ENCODE results near the gene STXBP5.

STXBP5 gene

GRCh38 chr6:147384029-147384428 is 179.8 kb downstream of the STXBP5 start:
- no peak for TF ChIP-seq CTCF (IDR thresholded peaks at IDR 0.05)
- no peak for DNase-seq
- intact Hi-C loops (cut with DNase I; ENCODE audit: low total_unique reads) = no loop called here
- no peaks in the 10 kb centered on the region for H3K9me3 ChIP-seq
- H3K27me3 ChIP-seq = no peaks in the 10 kb centered on the region
- H3K36me3 ChIP-seq = peaks cover 15 to 45% (median 18%) of the 10 kb centered on the region in 3 donors
- H3K4me1 ChIP-seq = no peaks in the 10 kb centered on the region
- H3K4me3 ChIP-seq = no peak overlapping the region
- no peak overlapping the region for H3K27ac ChIP-seq

GRCh38 chr6:147384737-147385710 is 180.8 kb downstream of the STXBP5 start:
- H3K9me3 ChIP-seq = no peaks in the 10 kb centered on the region
- no peak for TF ChIP-seq CTCF (IDR thresholded peaks at IDR 0.05)
- no peak overlapping the region for H3K4me3 ChIP-seq
- H3K27me3 ChIP-seq = no peaks in the 10 kb centered on the region
- H3K4me1 ChIP-seq = no peaks in the 10 kb centered on the region
- H3K36me3 ChIP-seq = peaks cover 9 to 35% (median 12%) of the 10 kb centered on the region in 3 donors
- no peak for DNase-seq
- no peak overlapping the region for H3K27ac ChIP-seq
- intact Hi-C loops (cut with DNase I; ENCODE audit: low total_unique reads) = no loop called here

GRCh38 chr6:147389463-147389862 is 185.2 kb downstream of the STXBP5 start:
- no peaks in the 10 kb centered on the region for H3K27me3 ChIP-seq
- H3K27ac ChIP-seq = no peak overlapping the region
- peaks cover 0 to 10% (median 9%) of the 10 kb centered on the region in 3 donors for H3K36me3 ChIP-seq
- H3K4me1 ChIP-seq = no peaks in the 10 kb centered on the region
- TF ChIP-seq CTCF (IDR thresholded peaks at IDR 0.05) = no peak
- no peaks in the 10 kb centered on the region for H3K9me3 ChIP-seq
- no peak for DNase-seq
- intact Hi-C loops (cut with DNase I; ENCODE audit: low total_unique reads) = no loop called here
- H3K4me3 ChIP-seq = no peak overlapping the region

- H3K27ac ChIP-seq = no peak overlapping the region
- H3K4me3 ChIP-seq = no peak overlapping the region
- H3K9me3 ChIP-seq = no peaks in the 10 kb centered on the region
- intact Hi-C loops (cut with DNase I; ENCODE audit: low total_unique reads) = no loop called here
- H3K36me3 ChIP-seq = no peaks in the 10 kb centered on the region
- H3K27me3 ChIP-seq = no peaks in the 10 kb centered on the region
- H3K4me1 ChIP-seq = no peaks in the 10 kb centered on the region
- DNase-seq = no peak
- TF ChIP-seq CTCF (IDR thresholded peaks at IDR 0.05) = no peak
Measured at GRCh38 chr6:147390909-147391536, 186.8 kb downstream of the STXBP5 start.

- intact Hi-C loops (cut with DNase I; ENCODE audit: low total_unique reads) = no loop called here
- Histone ChIP-seq H3K36me3 (no peaks in the 10 kb centered on the region), H3K9me3 (no peaks in the 10 kb centered on the region), H3K27ac (no peak overlapping the region), H3K4me1 (no peaks in the 10 kb centered on the region), H3K4me3 (no peak overlapping the region), H3K27me3 (no peaks in the 10 kb centered on the region)
- no peak for DNase-seq
- no peak for TF ChIP-seq CTCF (IDR thresholded peaks at IDR 0.05)
Measured at GRCh38 chr6:147392917-147393625, 188.9 kb downstream of the STXBP5 start.
